HEK293T (cell line): ENCODE data around the gene CDH16.
"Not testable (repeated sequence)": the region's sequence is repeated elsewhere in the genome, so short reads cannot be mapped to it uniquely, and the experiment has no call there.

Experiments
- CTCF ChIA-PET: fragments of 350-600 bp; formaldehyde crosslinking; extraction: SDS; loops from one replicate; lab custom pipeline; 2021; ENCODE audit warnings: antibody characterized with exemption, inconsistent platforms; lab: Yijun Ruan, JAX
- POLR2A ChIA-PET: fragments of 350-600 bp; formaldehyde crosslinking; extraction: SDS; loops from one replicate; lab custom pipeline; 2020; ENCODE audit warnings: antibody characterized with exemption, inconsistent platforms; lab: Yijun Ruan, JAX
- DNase-seq: peaks from one replicate; pipeline ENCODE4 v3.0.0; 2012; ENCODE audit warnings: mixed read lengths; ENCODE audit errors: extremely low spot score
- ARNT ChIP-seq: fragments of 450-650 bp; IDR thresholded peaks from 2 replicates; pipeline ENCODE4 v1.6.1; 2017; ENCODE audit warnings: mild to moderate bottlenecking
- BHLHE40 ChIP-seq: fragments of 450-650 bp; IDR thresholded peaks from 2 replicates; pipeline ENCODE4 v1.6.1; 2016; ENCODE audit warnings: mild to moderate bottlenecking, moderate library complexity, borderline replicate concordance
- CTBP1 ChIP-seq: fragments of 450-650 bp; IDR thresholded peaks from 2 replicates; pipeline ENCODE4 v1.6.1; 2016; ENCODE audit warnings: borderline replicate concordance
- ELF4 ChIP-seq: fragments of 450-650 bp; IDR thresholded peaks from 2 replicates; pipeline ENCODE4 v1.6.1; 2017; ENCODE audit warnings: antibody characterized with exemption
- FOXA1 ChIP-seq: fragments of 450-650 bp; IDR thresholded peaks from 2 replicates; pipeline ENCODE4 v1.6.1; 2016; ENCODE audit warnings: mild to moderate bottlenecking
- FOXK2 ChIP-seq: fragments of 450-650 bp; IDR thresholded peaks from 2 replicates; pipeline ENCODE4 v1.6.1; 2016; ENCODE audit warnings: mild to moderate bottlenecking
- FOXM1 ChIP-seq: fragments of 450-650 bp; IDR thresholded peaks from 2 replicates; pipeline ENCODE4 v1.6.1; 2017; ENCODE audit warnings: mild to moderate bottlenecking, borderline replicate concordance
- HDGF ChIP-seq: fragments of 450-650 bp; IDR thresholded peaks from 2 replicates; pipeline ENCODE4 v1.6.1; 2017; ENCODE audit warnings: antibody characterized with exemption, borderline replicate concordance
- L3MBTL2 ChIP-seq: fragments of 450-650 bp; conservative IDR thresholded peaks from 2 replicates; pipeline ENCODE4 v1.6.1; 2016; ENCODE audit warnings: mild to moderate bottlenecking
- LEF1 ChIP-seq: fragments of 450-650 bp; IDR thresholded peaks from 2 replicates; pipeline ENCODE4 v1.6.1; 2017; ENCODE audit warnings: mild to moderate bottlenecking, borderline replicate concordance
- NFRKB ChIP-seq: fragments of 450-650 bp; IDR thresholded peaks from 2 replicates; pipeline ENCODE4 v1.6.1; 2016; ENCODE audit warnings: mild to moderate bottlenecking, moderate library complexity
- PKNOX1 ChIP-seq: fragments of 450-650 bp; IDR thresholded peaks from 2 replicates; pipeline ENCODE4 v1.6.1; 2016
- SP1 ChIP-seq: fragments of 450-650 bp; IDR thresholded peaks from 2 replicates; pipeline ENCODE4 v1.6.1; 2017
- SUZ12 ChIP-seq: fragments of 450-650 bp; IDR thresholded peaks from 2 replicates; pipeline ENCODE4 v1.6.1; 2016; ENCODE audit warnings: mild to moderate bottlenecking
- TARDBP ChIP-seq: fragments of 450-650 bp; IDR thresholded peaks from 2 replicates; pipeline ENCODE4 v1.6.1; 2016
- ZNF384 ChIP-seq: fragments of 450-650 bp; IDR thresholded peaks from 2 replicates; pipeline ENCODE4 v1.6.1; 2016

Gene CDH16

GRCh38 chr16:66935314-66936011 is 16.8 kb upstream of the CDH16 start, which contains the start of gene CES2:
Gene CES2, plus strand, starts transcription at chr16:66935516. Its CDS starts 120 bp downstream, at chr16:66935636.
- CTCF ChIA-PET: no interaction called here
- DNase-seq: no peak
- POLR2A ChIA-PET: interaction anchor here (1.7 kb wide), 1 partner anchor 34 kb away, joined by 7 read pairs; no protein-coding TSS in a partner anchor
- TF ChIP-seq BHLHE40 (no peak), NFRKB (no peak), FOXK2 (no peak), ZNF384 (no peak), SUZ12 (no peak), ELF4 (no peak), TARDBP (no peak), FOXM1 (no peak), HDGF (no peak), ARNT (no peak), CTBP1 (no peak), FOXA1 (no peak), LEF1 (no peak)

GRCh38 chr16:66934839-66935313 is 16.2 kb upstream of the CDH16 start:
- CTCF ChIA-PET, DNase-seq: not testable (repeated sequence)
- POLR2A ChIA-PET: interaction anchor here (0.9 to 1.7 kb wide), 3 partner anchors 33 to 60 kb away, joined by 3 to 7 read pairs (median 3); no protein-coding TSS in a partner anchor

GRCh38 chr16:66934138-66934838 is 15.6 kb upstream of the CDH16 start, which contains the start of gene CIAO2B:
Gene CIAO2B, minus strand, starts transcription at chr16:66934402. Its CDS starts 38 bp downstream, at chr16:66934364.
- POLR2A ChIA-PET: interaction anchor here (0.9 to 1.7 kb wide), 5 partner anchors 16 to 178 kb away, joined by 3 to 7 read pairs (median 3); partner anchors contain the start of gene CDH16
- TF ChIP-seq FOXA1 (no peak), ZNF384 (no peak), PKNOX1 (no peak), SUZ12 (no peak), ARNT (no peak), CTBP1 (no peak), NFRKB (no peak), FOXK2 (no peak), TARDBP (no peak; the same call in 1 of the 2 replicates), SP1 (no peak), FOXM1 (no peak), ELF4 (peak; percentile 72), L3MBTL2 (peak; percentile 75)
- DNase-seq: peak; percentile 92
- CTCF ChIA-PET: interaction anchor here (1.9 kb wide), 1 partner anchor 39 kb away, joined by 7 read pairs; no protein-coding TSS in a partner anchor

GRCh38 chr16:66933776-66934137 is 15.1 kb upstream of the CDH16 start:
- POLR2A ChIA-PET: interaction anchor here (1.0 to 1.7 kb wide), 6 partner anchors 15 to 235 kb away, joined by 3 to 7 read pairs (median 3); partner anchors contain the start of gene CDH16
- TF ChIP-seq CTBP1: no peak
- TF ChIP-seq BHLHE40: no peak
- TF ChIP-seq ELF4: no peak
- TF ChIP-seq FOXA1: no peak
- TF ChIP-seq SUZ12: no peak
- TF ChIP-seq PKNOX1: no peak
- DNase-seq: no peak
- CTCF ChIA-PET: interaction anchor here (1.9 kb wide), 1 partner anchor 38 kb away, joined by 7 read pairs; no protein-coding TSS in a partner anchor

- ChIA-PET POLR2A (no interaction called here), CTCF (interaction anchor here (0.6 kb wide), 1 partner anchor 35 kb away, joined by 4 read pairs; no protein-coding TSS in a partner anchor)
- TF ChIP-seq LEF1 (no peak), PKNOX1 (no peak), SUZ12 (no peak), ARNT (no peak), NFRKB (no peak), FOXM1 (no peak), ELF4 (no peak), FOXK2 (no peak), ZNF384 (no peak), CTBP1 (no peak), BHLHE40 (no peak), HDGF (no peak)
- no peak for DNase-seq
Observed at GRCh38 chr16:66932076-66932475, 13.4 kb upstream of the CDH16 start.

GRCh38 chr16:66931665-66932064 is 13.0 kb upstream of the CDH16 start:
- ChIA-PET POLR2A (interaction anchor here (0.7 to 1.9 kb wide), 2 partner anchors 44 to 51 kb away, joined by 3 to 5 read pairs; partner anchors contain the start of gene PDP2), CTCF (interaction anchor here (0.6 kb wide), 1 partner anchor 35 kb away, joined by 4 read pairs; no protein-coding TSS in a partner anchor)
- no peak for TF ChIP-seq NFRKB
- no peak for TF ChIP-seq SUZ12
- DNase-seq: no peak
